Neural progenitor cell (in vitro differentiated cells): ENCODE results near the gene PLN. TPM values are rescaled to one million over a fixed set of nuclear protein-coding genes. Genes with fewer than 3 reads are reported as not detected.

Source experiments
- DNase-seq: peaks from one replicate; pipeline ENCODE4 v3.0.0-alpha.2; 2016; ENCODE audit warnings: low spot score
- H2AFZ ChIP-seq: fragments of 200-600 bp; sonication (generic); replicated peaks from 2 replicates; pipeline ENCODE4 v1.6.1; 2016; ENCODE audit warnings: antibody characterized with exemption
- H3F3A ChIP-seq: fragments of 200-600 bp; sonication (generic); 2 replicates; pipeline ENCODE4 v1.6.1; 2016; ENCODE audit warnings: antibody characterized with exemption, low read depth
- H3K27ac ChIP-seq: fragments of 200-600 bp; sonication (generic); 2 replicates; pipeline ENCODE4 v1.5.1; 2016; ENCODE audit warnings: mild to moderate bottlenecking
- H3K27me3 ChIP-seq: fragments of 200-600 bp; sonication (generic); 2 replicates; pipeline ENCODE4 v1.6.1; 2016; ENCODE audit warnings: mild to moderate bottlenecking, moderate library complexity
- H3K36me3 ChIP-seq: fragments of 200-600 bp; sonication (generic); 2 replicates; pipeline ENCODE4 v1.5.1; 2016
- H3K4me1 ChIP-seq: fragments of 200-600 bp; sonication (generic); 2 replicates; pipeline ENCODE4 v1.6.1; 2016; ENCODE audit warnings: mixed run types
- H3K4me2 ChIP-seq: fragments of 200-600 bp; sonication (generic); 2 replicates; pipeline ENCODE4 v1.6.1; 2016
- H3K4me3 ChIP-seq: fragments of 200-600 bp; sonication (generic); 2 replicates; pipeline ENCODE4 v1.5.1; 2016
- H3K79me2 ChIP-seq: fragments of 200-600 bp; sonication (generic); 2 replicates; pipeline ENCODE4 v1.6.1; 2016; ENCODE audit warnings: low read depth
- H3K9ac ChIP-seq: fragments of 200-600 bp; sonication (generic); 2 replicates; pipeline ENCODE4 v1.6.1; 2016
- H3K9me3 ChIP-seq: fragments of 200-600 bp; sonication (generic); 2 replicates; pipeline ENCODE4 v1.5.1; 2016; ENCODE audit warnings: low read depth
- H4K20me1 ChIP-seq: fragments of 200-600 bp; sonication (generic); 2 replicates; pipeline ENCODE4 v1.6.1; 2016; ENCODE audit warnings: low read depth
- H3K27ac Mint-ChIP-seq: 3 replicates; pipeline ENCODE4 v1.8.0; 2021; ENCODE audit warnings: mixed read lengths
- H3K27me3 Mint-ChIP-seq: 2 replicates; pipeline ENCODE4 v1.8.0; 2022; ENCODE audit warnings: low read depth, mild to moderate bottlenecking, inconsistent platforms, moderate library complexity, mixed read lengths; ENCODE audit not compliant: insufficient read depth
- H3K36me3 Mint-ChIP-seq: 3 replicates; pipeline ENCODE4 v1.8.0; 2021; ENCODE audit warnings: mixed read lengths
- H3K4me1 Mint-ChIP-seq: 3 replicates; pipeline ENCODE4 v1.8.0; 2021; ENCODE audit warnings: mixed read lengths
- H3K4me3 Mint-ChIP-seq: 3 replicates; pipeline ENCODE4 v1.8.0; 2021; ENCODE audit warnings: mild to moderate bottlenecking, moderate library complexity, mixed read lengths
- H3K9me3 Mint-ChIP-seq: 3 replicates; pipeline ENCODE4 v1.8.0; 2020; ENCODE audit warnings: mixed read lengths
- CTCF ChIP-seq: fragments of 200-600 bp; sonication (generic); IDR thresholded peaks from 2 replicates; pipeline ENCODE4 v1.5.1; 2017; ENCODE audit warnings: antibody characterized with exemption, mild to moderate bottlenecking
- EZH2 ChIP-seq: fragments of 200-600 bp; sonication (generic); IDR thresholded peaks from 2 replicates; pipeline ENCODE4 v1.6.1; 2017; ENCODE audit warnings: antibody characterized with exemption, mild to moderate bottlenecking, moderate library complexity
- EZH2phosphoT487 ChIP-seq: fragments of 200-600 bp; sonication (generic); IDR thresholded peaks from 2 replicates; pipeline ENCODE4 v1.6.1; 2017; ENCODE audit warnings: antibody characterized with exemption
- total RNA-seq: library from RNA; depleted of rRNA; stranded (reverse); fragments of >200 nt; gene quantifications from 2 replicates; pipeline ENCODE4 v1.2.3, GENCODE V29; 2015; ENCODE audit warnings: low replicate concordance

PLN gene
- total RNA-seq, 1 donor from 2014 or later = not detected

GRCh38 chr6:118598324-118598723 is 50.2 kb downstream of the PLN start:
- H3K9ac ChIP-seq = no peak overlapping the region
- H2AFZ ChIP-seq = no peak overlapping the region
- H4K20me1 ChIP-seq = no peaks in the 10 kb centered on the region
- Mint-ChIP-seq H3K36me3 (peaks cover 9% of the 10 kb centered on the region), H3K4me3 (no peak overlapping the region), H3K4me1 (no peaks in the 10 kb centered on the region), H3K9me3 (peaks cover 13% of the 10 kb centered on the region), H3K27ac (no peak overlapping the region), H3K27me3 (no peaks in the 10 kb centered on the region)
- H3K4me2 ChIP-seq = no peak overlapping the region
- no peaks in the 10 kb centered on the region for H3K9me3 ChIP-seq
- no peaks in the 10 kb centered on the region for H3F3A ChIP-seq
- no peaks in the 10 kb centered on the region for H3K36me3 ChIP-seq
- H3K4me1 ChIP-seq = no peaks in the 10 kb centered on the region
- no peak overlapping the region for H3K4me3 ChIP-seq
- H3K27ac ChIP-seq = no peak overlapping the region
- no peaks in the 10 kb centered on the region for H3K27me3 ChIP-seq
- H3K79me2 ChIP-seq = no peaks in the 10 kb centered on the region
- DNase-seq = no peak
- TF ChIP-seq EZH2phosphoT487 (no peak), EZH2 (no peak), CTCF (no peak)

GRCh38 chr6:118602300-118602699 is 54.2 kb downstream of the PLN start:
- Histone ChIP-seq H3K4me2 (no peak overlapping the region), H2AFZ (no peak overlapping the region), H3K9ac (no peak overlapping the region), H4K20me1 (no peaks in the 10 kb centered on the region), H3K4me3 (no peak overlapping the region), H3K79me2 (no peaks in the 10 kb centered on the region), H3K4me1 (no peaks in the 10 kb centered on the region), H3K27ac (no peak overlapping the region), H3F3A (no peaks in the 10 kb centered on the region), H3K36me3 (no peaks in the 10 kb centered on the region), H3K9me3 (no peaks in the 10 kb centered on the region), H3K27me3 (no peaks in the 10 kb centered on the region)
- peaks cover 2% of the 10 kb centered on the region for H3K27me3 Mint-ChIP-seq
- H3K4me1 Mint-ChIP-seq = peaks cover 4% of the 10 kb centered on the region
- H3K36me3 Mint-ChIP-seq = peaks cover 14% of the 10 kb centered on the region
- H3K27ac Mint-ChIP-seq = no peak overlapping the region
- no peak for DNase-seq
- H3K9me3 Mint-ChIP-seq = peaks cover 21% of the 10 kb centered on the region
- H3K4me3 Mint-ChIP-seq = no peak overlapping the region
- TF ChIP-seq EZH2 (no peak), CTCF (no peak), EZH2phosphoT487 (no peak)

GRCh38 chr6:118603372-118603771 is 55.3 kb downstream of the PLN start:
- H3K4me2 ChIP-seq = no peak overlapping the region
- DNase-seq = no peak

GRCh38 chr6:118606268-118606667 is 58.2 kb downstream of the PLN start:
- Mint-ChIP-seq H3K27me3 (peaks cover 2% of the 10 kb centered on the region), H3K4me1 (peaks cover 5% of the 10 kb centered on the region), H3K9me3 (peaks cover 37% of the 10 kb centered on the region), H3K4me3 (no peak overlapping the region), H3K36me3 (peaks cover 26% of the 10 kb centered on the region), H3K27ac (no peak overlapping the region)
- H4K20me1 ChIP-seq = no peaks in the 10 kb centered on the region
- TF ChIP-seq EZH2 = no peak
- TF ChIP-seq CTCF = no peak
- TF ChIP-seq EZH2phosphoT487 = no peak
- no peaks in the 10 kb centered on the region for H3F3A ChIP-seq
- no peaks in the 10 kb centered on the region for H3K4me1 ChIP-seq
- no peak for DNase-seq
- H2AFZ ChIP-seq = no peak overlapping the region
- H3K27ac ChIP-seq = no peak overlapping the region
- H3K4me2 ChIP-seq = no peak overlapping the region
- no peaks in the 10 kb centered on the region for H3K27me3 ChIP-seq
- no peaks in the 10 kb centered on the region for H3K36me3 ChIP-seq
- no peak overlapping the region for H3K9ac ChIP-seq
- no peak overlapping the region for H3K4me3 ChIP-seq
- H3K9me3 ChIP-seq = no peaks in the 10 kb centered on the region
- H3K79me2 ChIP-seq = no peaks in the 10 kb centered on the region

More at GRCh38 chr6:118603372-118603771, 55.3 kb downstream of the PLN start:
- Mint-ChIP-seq H3K4me3 (no peak overlapping the region), H3K36me3 (peaks cover 16% of the 10 kb centered on the region), H3K27ac (no peak overlapping the region), H3K9me3 (peaks cover 26% of the 10 kb centered on the region), H3K4me1 (peaks cover 5% of the 10 kb centered on the region), H3K27me3 (peaks cover 2% of the 10 kb centered on the region)
- Histone ChIP-seq H3K27ac (no peak overlapping the region), H3F3A (no peaks in the 10 kb centered on the region), H3K9me3 (no peaks in the 10 kb centered on the region), H3K27me3 (no peaks in the 10 kb centered on the region), H3K36me3 (no peaks in the 10 kb centered on the region), H3K79me2 (no peaks in the 10 kb centered on the region), H3K4me3 (no peak overlapping the region), H3K4me1 (no peaks in the 10 kb centered on the region), H3K9ac (no peak overlapping the region), H2AFZ (no peak overlapping the region), H4K20me1 (no peaks in the 10 kb centered on the region)
- no peak for TF ChIP-seq EZH2phosphoT487
